Epidermal melanocyte (primary cell): ENCODE results near the gene AFDN.
"Not testable (repeated sequence)": the region's sequence is repeated elsewhere in the genome, so short reads cannot be mapped to it uniquely, and the experiment has no call there.

Experiments used
- DNase-seq: peaks from one replicate; pipeline ENCODE4 v3.0.0; 2011; ENCODE audit warnings: low spot score; ENCODE audit not compliant: insufficient read length

The AFDN gene

GRCh38 chr6:167995302-167995701 is 168.6 kb downstream of the AFDN start:
- no peak for DNase-seq

DNA sequence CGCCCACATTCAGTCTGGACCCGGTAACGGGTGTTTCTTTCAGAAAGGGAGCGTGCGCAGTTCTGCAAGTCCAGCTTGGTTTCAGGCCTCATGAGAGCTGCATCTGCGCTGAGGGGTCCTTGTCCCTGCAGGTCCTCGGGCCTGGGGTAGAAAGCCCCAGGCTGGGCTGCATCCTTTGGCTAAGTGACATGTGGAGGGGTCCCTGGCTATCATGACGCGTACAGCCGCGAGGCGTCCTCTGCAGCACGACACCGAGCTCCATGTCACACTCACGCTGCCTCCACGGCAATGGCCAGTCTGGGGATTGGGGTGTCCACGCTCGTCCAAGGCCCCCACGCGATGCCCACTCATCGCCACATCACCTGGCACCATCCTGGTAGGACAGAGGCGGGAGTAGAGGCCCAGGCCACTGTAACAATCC is 169.0 kb downstream of the AFDN start:
- DNase-seq, result no peak

- no peak for DNase-seq
These were observed 169.9 kb downstream of the AFDN start for GRCh38 chr6:167996424-167997199.

DNA sequence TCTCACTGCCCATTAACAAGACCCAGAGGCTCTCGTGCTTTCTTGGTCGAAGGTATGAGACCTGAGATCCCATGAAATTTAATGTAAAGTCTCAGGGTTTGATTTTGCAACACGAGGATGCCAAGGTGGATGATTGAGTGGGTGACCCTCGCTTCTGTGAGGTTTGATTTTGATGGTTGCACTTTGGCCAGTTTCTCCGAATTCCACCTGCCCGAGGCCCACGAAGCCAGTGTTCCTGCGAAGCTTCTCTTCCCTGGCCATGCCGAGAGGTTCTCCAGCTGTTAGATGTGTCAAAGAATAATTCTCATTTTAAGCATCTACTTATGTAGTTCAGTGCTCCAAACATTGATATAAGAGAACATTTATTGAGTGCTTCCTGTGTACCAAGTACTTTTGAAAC is 170.9 kb downstream of the AFDN start, which contains the start of gene KIF25:
Gene KIF25 (plus strand): TSS at position 30 of the 400 bp plus-strand sequence. CDS start 31,915 bp downstream, outside the sequence.
- no peak for DNase-seq

GRCh38 chr6:167998215-167998614 is 171.5 kb downstream of the AFDN start:
- DNase-seq, result no peak

DNA sequence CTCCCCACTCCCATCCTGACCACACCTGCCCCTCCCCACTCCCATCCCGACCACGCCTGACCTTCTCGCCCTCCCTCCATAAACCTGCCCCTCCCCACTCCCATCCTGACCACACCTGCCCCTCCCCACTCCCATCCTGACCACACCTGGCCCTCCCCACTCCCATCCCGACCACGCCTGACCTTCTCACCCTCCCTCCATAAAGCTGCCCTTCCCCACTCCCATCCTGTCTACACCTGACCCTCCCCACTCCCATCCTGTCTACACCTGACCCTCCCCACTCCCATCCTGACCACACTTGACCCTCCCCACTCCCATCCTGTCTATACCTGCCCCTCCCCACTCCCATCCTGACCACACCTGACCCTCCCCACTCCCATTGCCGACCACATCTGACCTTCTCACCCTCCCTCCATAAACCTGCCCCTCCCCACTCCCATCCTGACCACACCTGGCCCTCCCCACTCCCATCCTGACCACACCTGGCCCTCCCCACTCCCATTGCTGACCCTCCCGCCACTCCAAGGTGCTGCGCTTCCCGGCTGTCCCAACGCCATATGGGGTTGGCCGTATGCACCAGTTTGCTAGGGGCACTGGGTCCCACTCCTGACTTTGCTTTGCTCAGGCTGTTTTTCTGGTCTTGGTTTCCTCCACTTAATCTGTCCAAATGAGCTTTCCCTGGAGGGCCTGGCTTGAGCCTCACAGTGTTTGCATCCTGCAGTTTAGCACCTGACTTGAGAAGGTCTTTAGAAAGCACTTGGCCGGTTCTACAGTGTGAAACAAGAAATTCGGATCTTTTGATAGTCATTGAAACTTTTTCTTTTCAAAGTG is 173.7 kb downstream of the AFDN start:
- no peak for DNase-seq

- no peak for DNase-seq
These were observed 174.3 kb downstream of the AFDN start for GRCh38 chr6:168001029-168001332.

DNA sequence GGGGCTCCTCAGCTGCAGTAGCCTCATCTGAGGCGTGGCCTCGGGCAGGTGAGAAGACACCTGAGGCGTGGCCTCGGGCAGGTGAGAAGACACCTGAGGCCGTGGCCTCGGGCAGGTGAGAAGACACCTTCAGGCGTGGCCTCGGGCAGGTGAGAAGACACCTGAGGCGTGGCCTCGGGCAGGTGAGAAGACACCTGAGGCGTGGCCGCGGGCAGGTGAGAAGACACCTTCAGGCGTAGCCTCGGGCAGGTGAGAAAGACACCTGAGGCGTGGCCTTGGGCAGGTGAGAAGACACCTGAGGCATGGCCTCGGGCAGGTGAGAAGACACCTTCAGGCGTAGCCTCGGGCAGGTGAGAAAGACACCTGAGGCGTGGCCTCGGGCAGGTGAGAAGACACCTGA is 174.8 kb downstream of the AFDN start:
- not testable (repeated sequence) for DNase-seq

- DNase-seq, result no peak
These were observed 176.1 kb downstream of the AFDN start for GRCh38 chr6:168002804-168003203.

DNA sequence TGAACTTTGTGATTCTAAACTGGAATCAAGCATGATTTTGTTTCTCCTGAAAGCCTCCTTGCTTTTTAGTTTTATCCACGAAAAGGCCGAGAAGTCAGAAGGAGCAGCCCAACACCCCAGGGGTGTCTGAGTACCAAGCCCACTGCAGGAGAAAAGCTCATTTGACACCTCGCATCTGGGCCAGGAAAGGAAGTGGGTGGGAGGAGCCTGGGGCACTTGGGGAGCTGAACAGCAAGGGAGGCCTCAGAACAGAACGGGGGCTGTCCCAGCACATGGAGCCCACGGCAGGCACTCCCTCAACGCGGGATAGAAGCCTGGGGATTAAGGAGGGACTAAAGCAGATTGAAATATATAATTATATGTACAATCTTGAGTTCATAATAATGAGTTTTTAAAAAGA is 177.3 kb downstream of the AFDN start:
- DNase-seq, result no peak

DNA sequence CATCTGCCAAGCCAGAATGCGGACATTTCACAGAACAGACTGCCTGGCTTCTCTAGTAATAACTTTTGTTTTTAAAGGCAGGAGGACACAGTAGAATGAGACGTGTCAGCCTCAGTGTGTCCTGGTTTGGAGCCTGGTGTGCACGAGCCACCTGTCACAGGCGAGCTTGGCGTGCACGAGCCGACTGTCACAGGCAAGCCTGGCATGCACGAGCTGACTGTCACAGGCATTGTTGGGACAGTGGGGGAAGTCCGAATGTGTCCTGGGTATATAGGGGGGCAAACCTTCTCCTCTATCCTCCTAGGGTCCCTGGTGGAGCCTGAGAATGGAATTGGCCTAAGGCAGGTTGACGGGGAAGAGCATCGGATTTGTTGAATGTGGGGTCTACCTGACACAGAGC is 178.2 kb downstream of the AFDN start:
- no peak for DNase-seq

- no peak for DNase-seq
These were observed 179.1 kb downstream of the AFDN start for GRCh38 chr6:168005796-168006195.

DNA sequence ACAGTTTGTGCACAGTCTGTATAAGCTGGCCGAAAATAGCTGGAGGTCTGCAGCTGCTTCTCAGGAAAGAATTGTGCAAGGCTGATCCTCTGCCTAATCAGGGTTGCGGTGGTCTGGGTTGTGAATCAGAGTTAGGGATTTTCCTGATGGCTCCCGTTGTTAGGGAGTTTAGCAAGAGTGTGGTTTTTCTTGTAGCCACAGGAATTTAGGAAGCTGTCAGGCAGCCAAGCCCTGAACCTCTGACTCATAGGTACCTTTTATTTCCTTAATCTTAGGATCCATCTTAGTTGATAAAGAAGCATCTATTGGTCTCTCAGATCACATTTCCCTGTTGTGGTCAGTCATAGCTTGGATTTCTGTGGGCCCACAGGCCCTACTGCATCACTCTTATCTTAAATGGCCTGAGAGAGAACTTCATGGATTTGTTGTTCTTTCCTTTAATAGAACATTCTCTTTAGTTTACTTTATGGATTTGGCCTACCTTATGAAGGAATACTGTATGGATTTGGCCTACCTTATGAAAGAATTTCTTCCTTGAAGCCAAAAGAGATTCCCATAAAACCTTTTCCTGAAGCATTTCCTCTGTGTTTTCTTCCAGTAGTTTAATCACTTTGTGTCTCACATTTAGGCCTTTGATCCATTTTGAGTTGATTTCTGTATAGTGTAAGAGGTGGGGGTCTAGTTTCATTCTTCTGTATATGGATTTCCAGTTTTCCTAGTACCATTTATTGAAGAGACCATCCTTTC is 181.1 kb downstream of the AFDN start:
- no peak for DNase-seq

DNA sequence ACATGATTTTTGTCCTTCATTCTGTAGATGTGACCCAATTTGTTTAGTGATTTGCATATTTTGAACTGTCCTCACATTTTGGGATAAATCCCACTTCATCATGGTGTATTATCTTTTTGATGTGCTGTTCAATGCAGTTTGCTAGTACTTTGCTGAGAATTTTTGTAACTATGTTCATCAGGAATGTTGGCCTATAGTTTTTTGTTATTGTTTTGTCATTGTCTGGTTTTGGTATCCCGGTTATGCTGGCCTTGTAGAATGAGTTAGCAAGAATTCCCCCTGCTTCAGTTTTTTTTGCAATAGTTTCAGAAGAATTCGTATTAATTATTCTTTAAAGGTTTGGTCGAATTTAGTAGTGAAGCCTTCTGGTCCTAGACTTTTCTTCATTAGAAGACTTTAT is 182.6 kb downstream of the AFDN start:
- no peak for DNase-seq

- no peak for DNase-seq
These were observed 184.6 kb downstream of the AFDN start for GRCh38 chr6:168011291-168011690.

DNA sequence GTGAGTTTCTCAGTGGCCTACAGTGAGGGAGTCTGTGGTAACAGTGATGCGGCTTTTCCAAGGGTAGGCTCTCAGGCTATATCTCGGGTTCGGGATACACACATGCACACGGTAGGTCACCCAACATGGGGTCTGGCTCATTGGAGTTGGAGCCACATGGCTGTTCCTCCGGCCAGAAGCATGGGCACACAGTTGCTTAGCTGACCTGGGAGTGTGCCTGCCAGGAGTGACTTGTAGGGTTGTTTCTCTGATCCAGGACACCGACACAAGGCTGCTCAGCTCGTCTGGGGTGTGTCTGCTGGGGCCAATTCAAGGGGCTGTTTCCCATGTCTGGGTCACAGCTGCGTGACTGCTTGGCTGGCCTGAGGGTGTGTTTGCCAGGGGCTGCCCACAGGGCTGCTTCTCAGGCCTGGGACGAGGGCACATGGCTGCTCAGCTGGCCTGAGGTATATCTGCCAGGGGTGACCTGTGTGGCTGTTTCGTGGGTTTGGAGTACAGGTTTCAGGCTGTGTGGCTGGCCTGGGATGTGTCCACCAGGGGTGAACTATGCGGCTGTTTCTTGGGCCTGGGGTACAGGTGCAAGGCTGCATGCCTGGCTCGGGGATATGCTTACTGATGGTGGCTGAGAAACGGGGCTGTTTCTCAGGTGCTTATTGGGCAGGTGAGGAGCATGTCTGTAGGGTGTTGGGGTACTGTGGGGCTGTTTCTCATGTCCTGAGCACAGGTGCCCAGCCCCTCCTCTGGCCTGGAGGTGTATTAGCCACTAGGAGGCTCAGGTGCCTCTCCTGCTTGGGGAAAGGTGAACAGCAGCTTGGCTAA is 185.9 kb downstream of the AFDN start:
- no peak for DNase-seq

DNA sequence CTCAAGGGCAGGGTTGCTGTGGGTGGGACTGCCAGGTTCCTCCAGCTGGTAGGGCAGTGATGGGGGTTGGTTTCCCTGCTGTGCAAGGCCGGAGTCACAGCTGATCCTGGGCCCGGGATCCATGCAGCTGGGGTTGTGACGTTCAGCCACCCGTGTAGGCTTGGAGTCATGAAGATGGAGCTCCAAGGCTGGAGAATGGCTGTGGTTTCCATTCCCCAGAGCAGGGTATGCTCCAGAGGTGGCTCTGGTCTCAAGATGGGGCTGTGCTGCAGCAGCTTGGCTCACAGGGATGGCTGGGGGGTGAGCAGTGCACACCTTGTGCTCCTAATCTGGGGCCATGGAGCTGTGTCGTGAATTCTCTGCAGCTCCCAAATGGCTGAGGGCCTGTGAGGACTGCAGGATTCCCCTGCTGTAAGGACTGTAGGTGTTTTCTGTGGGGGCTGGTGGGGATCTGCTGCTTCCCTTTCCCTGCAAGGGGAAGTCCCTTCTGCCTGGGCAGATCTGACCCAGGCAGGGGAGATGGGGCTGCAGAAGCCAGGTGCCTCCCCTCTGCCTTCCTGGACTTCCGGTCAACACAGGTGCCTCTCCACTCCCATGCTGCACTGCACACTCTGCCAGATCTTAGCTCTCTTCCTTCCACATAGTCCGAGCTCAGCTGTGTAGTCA is 186.7 kb downstream of the AFDN start:
- no peak for DNase-seq

- DNase-seq, result no peak
These were observed 187.7 kb downstream of the AFDN start for GRCh38 chr6:168014428-168014827.

DNA sequence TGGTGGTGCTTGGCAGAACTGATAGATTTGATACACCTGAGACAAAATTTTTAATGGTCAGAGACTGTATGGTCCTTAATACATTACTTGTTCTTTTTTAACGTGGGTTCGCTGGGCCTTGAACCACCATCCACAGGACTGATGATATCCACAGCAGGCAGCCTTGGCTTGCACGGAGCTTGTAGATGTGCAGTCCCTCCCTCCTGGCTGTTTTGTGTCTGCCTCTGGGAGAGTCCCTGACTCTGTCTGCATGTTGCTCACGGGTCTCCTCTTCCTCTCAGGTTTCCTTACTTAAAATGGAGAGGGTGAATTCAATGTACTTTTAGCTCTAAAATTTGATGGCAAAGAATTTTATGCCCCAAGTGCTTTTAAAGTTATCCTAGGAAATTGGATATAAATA is 188.3 kb downstream of the AFDN start:
- DNase-seq, result no peak

DNA sequence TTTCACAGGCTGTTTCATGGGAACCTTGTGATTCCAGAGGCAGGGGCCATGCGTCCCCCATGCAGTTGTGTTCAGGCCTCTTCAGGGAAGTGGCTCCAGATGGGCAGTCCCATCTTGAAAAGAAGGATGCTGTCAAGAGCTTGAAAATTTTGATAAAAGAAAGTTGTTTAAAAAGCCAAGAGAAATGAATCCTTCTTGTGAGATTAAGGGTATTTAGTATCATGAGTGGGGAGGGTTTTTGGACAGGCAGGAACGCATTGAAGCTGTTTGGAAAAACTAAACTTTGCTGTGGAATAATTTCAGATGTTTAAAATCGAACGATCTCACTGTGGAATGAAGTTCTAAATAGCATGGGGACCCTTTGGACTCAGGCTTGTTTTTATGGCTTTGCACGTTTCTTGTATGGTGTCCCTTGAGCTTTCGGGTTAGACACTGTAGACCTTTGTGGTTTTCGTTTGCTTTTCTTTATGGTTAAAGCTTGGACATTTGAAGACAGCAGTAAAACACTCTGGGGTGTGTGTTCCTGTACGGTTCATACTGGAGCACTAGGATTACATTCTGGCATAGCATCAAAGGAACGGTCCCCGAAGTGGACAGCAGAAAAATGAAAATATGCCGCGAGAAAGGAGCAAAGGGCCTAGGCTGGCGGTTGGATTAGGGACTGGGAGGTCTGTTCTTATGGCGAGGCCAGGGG is 188.9 kb downstream of the AFDN start:
- no peak for DNase-seq
